ENCODE results near the gene GDAP2. TPM values are rescaled to one million over a fixed set of nuclear protein-coding genes. Genes with fewer than 3 reads are reported as not detected.
A peak's percentile ranks its signal among the peaks of the same experiment; 100 is the strongest.

GDAP2 gene
- total RNA-seq, 1 donor from 2014 or later = 10.4 TPM

GRCh38 chr1:117842408-117843170, 86.8 kb downstream of the GDAP2 start:
- no peak for DNase-seq (ENCODE audit: low read depth in 2 of 2)

GRCh38 chr1:117841117-117841650, 88.2 kb downstream of the GDAP2 start:
- no peak for DNase-seq (ENCODE audit: low read depth in 2 of 2)

- DNase-seq (ENCODE audit: low read depth in 2 of 2) = peak in 1 of 2 donors; percentile 57
Observed at GRCh38 chr1:117838911-117839310, 90.5 kb downstream of the GDAP2 start.

GRCh38 chr1:117836069-117836468, 93.4 kb downstream of the GDAP2 start:
- DNase-seq (ENCODE audit: low read depth in 2 of 2) = no peak

GRCh38 chr1:117834416-117834815, 95.0 kb downstream of the GDAP2 start:
- DNase-seq (ENCODE audit: low read depth in 2 of 2) = no peak

GRCh38 chr1:117832453-117832852, 97.0 kb downstream of the GDAP2 start:
- no peak for DNase-seq (ENCODE audit: low read depth in 2 of 2)

GRCh38 chr1:117830222-117830621, 99.2 kb downstream of the GDAP2 start:
- no peak for DNase-seq (ENCODE audit: low read depth in 2 of 2)

GRCh38 chr1:117828201-117828600, 101.2 kb downstream of the GDAP2 start:
- DNase-seq (ENCODE audit: low read depth in 2 of 2) = peak in 1 of 2 donors; percentile 51

- DNase-seq (ENCODE audit: low read depth in 2 of 2) = peak; percentile 67 to 93
Observed at GRCh38 chr1:117826540-117827078, 102.8 kb downstream of the GDAP2 start.

- no peak for DNase-seq (ENCODE audit: low read depth in 2 of 2)
Observed at GRCh38 chr1:117826119-117826518, 103.3 kb downstream of the GDAP2 start.

- DNase-seq (ENCODE audit: low read depth in 2 of 2) = no peak
Observed at GRCh38 chr1:117825414-117825813, 104.0 kb downstream of the GDAP2 start.

- DNase-seq (ENCODE audit: low read depth in 2 of 2) = no peak
Observed at GRCh38 chr1:117824616-117825015, 104.8 kb downstream of the GDAP2 start.

GRCh38 chr1:117821774-117822482, 107.5 kb downstream of the GDAP2 start:
- peak; percentile 97 to 100 for DNase-seq (ENCODE audit: low read depth in 2 of 2)

GRCh38 chr1:117821382-117821755, 108.1 kb downstream of the GDAP2 start:
- DNase-seq (ENCODE audit: low read depth in 2 of 2) = no peak

- peak in 1 of 2 donors; percentile 49 for DNase-seq (ENCODE audit: low read depth in 2 of 2)
Observed at GRCh38 chr1:117820694-117821381, 108.6 kb downstream of the GDAP2 start.

GRCh38 chr1:117820096-117820495, 109.3 kb downstream of the GDAP2 start:
- DNase-seq (ENCODE audit: low read depth in 2 of 2) = no peak

GRCh38 chr1:117819301-117819700, 110.1 kb downstream of the GDAP2 start:
- DNase-seq (ENCODE audit: low read depth in 2 of 2) = no peak

- DNase-seq (ENCODE audit: low read depth in 2 of 2) = no peak
Observed at GRCh38 chr1:117818456-117818855, 111.0 kb downstream of the GDAP2 start.

GRCh38 chr1:117817629-117818028, 111.8 kb downstream of the GDAP2 start:
- DNase-seq (ENCODE audit: low read depth in 2 of 2) = no peak

GRCh38 chr1:117815926-117816325, 113.5 kb downstream of the GDAP2 start:
- DNase-seq (ENCODE audit: low read depth in 2 of 2) = peak in 1 of 2 donors; percentile 39

- DNase-seq (ENCODE audit: low read depth in 2 of 2) = peak in 1 of 2 donors; percentile 74
Observed at GRCh38 chr1:117814856-117815797, 114.3 kb downstream of the GDAP2 start.
